DLD1 (cell line): Measurements from ENCODE around the gene ENTPD7.
"Not testable (repeated sequence)": the region's sequence is repeated elsewhere in the genome, so short reads cannot be mapped to it uniquely, and the experiment has no call there.

Source experiments
- in situ Hi-C: cut with HindIII; loops from 2 replicates; pipeline ENCODE4 v1.10.0; 2017; ENCODE audit warnings: low sequenced_read_pairs

ENTPD7 gene

GRCh38 chr10:99681553-99681952, 22.2 kb downstream of the ENTPD7 start:
- in situ Hi-C loops, result no loop called here

- in situ Hi-C loops, result no loop called here
Observed at GRCh38 chr10:99682032-99682431, 22.7 kb downstream of the ENTPD7 start.

- in situ Hi-C loops, result no loop called here
Observed at GRCh38 chr10:99682752-99683151, 23.4 kb downstream of the ENTPD7 start.

- in situ Hi-C loops, result no loop called here
Observed at GRCh38 chr10:99685597-99685967, 26.3 kb downstream of the ENTPD7 start.

- in situ Hi-C loops, result no loop called here
Observed at GRCh38 chr10:99689461-99689860, 30.2 kb downstream of the ENTPD7 start.

- in situ Hi-C loops, result no loop called here
Observed at GRCh38 chr10:99693933-99694583, 34.7 kb downstream of the ENTPD7 start.

GRCh38 chr10:99695761-99696160, 36.5 kb downstream of the ENTPD7 start:
- in situ Hi-C loops, result no loop called here

GRCh38 chr10:99698504-99699080, 39.3 kb downstream of the ENTPD7 start:
- in situ Hi-C loops, result no loop called here

- in situ Hi-C loops, result no loop called here
Observed at GRCh38 chr10:99700649-99701048, 41.3 kb downstream of the ENTPD7 start.

GRCh38 chr10:99708428-99709012, 49.2 kb downstream of the ENTPD7 start:
- in situ Hi-C loops, result no loop called here

- in situ Hi-C loops, result no loop called here
Observed at GRCh38 chr10:99709480-99710229, 50.3 kb downstream of the ENTPD7 start.

GRCh38 chr10:99711129-99711719, 51.9 kb downstream of the ENTPD7 start:
- in situ Hi-C loops, result no loop called here

GRCh38 chr10:99714446-99714845, 55.1 kb downstream of the ENTPD7 start:
- in situ Hi-C loops, result no loop called here

- in situ Hi-C loops, result no loop called here
Observed at GRCh38 chr10:99720387-99720786, 61.1 kb downstream of the ENTPD7 start.

GRCh38 chr10:99730026-99730425, 70.7 kb downstream of the ENTPD7 start:
- in situ Hi-C loops, result no loop called here

- in situ Hi-C loops, result no loop called here
Observed at GRCh38 chr10:99731306-99732032, 72.2 kb downstream of the ENTPD7 start.

- in situ Hi-C loops, result no loop called here
Observed at GRCh38 chr10:99732033-99732842, 72.9 kb downstream of the ENTPD7 start, which contains the start of the genes COX15 and CUTC. Gene COX15 (minus strand): TSS chr10:99732127. CDS start chr10:99732049, 78 bp downstream. Gene CUTC (plus strand): TSS chr10:99732234. CDS start chr10:99732349, 115 bp downstream.

GRCh38 chr10:99733366-99733765, 74.1 kb downstream of the ENTPD7 start:
- in situ Hi-C loops, result no loop called here

- in situ Hi-C loops, result not testable (repeated sequence)
Observed at GRCh38 chr10:99734111-99734510, 74.8 kb downstream of the ENTPD7 start.

GRCh38 chr10:99740260-99740659, 81.0 kb downstream of the ENTPD7 start:
- in situ Hi-C loops, result no loop called here
